Activated T-helper 9 cell treated with anti-CD3 and anti-CD28 coated beads, Interleukin-2, amount 50 U/mL, for 16 hours (primary cell): ENCODE results near the gene ZBTB32.

Experiments used
- DNase-seq: peaks from one replicate; pipeline ENCODE4 v3.0.0-alpha.2; 2020; ENCODE audit warnings: low read depth

The ZBTB32 gene

GRCh38 chr19:35695895-35696422, 8.4 kb upstream of the ZBTB32 start:
- DNase-seq: no peak

GRCh38 chr19:35696835-35697234, 7.5 kb upstream of the ZBTB32 start:
- DNase-seq: no peak

- peak; percentile 88 for DNase-seq
These were observed 1.9 kb upstream of the ZBTB32 start for GRCh38 chr19:35702223-35703012.

- DNase-seq: no peak
These were observed 1.0 kb upstream of the ZBTB32 start for GRCh38 chr19:35703343-35703742.

- DNase-seq: no peak
These were observed 4.0 kb downstream of the ZBTB32 start for GRCh38 chr19:35708391-35708790.

GRCh38 chr19:35710784-35711723, 6.7 kb downstream of the ZBTB32 start:
- DNase-seq: peak; percentile 41

GRCh38 chr19:35712567-35713505, 8.5 kb downstream of the ZBTB32 start:
- peak; percentile 42 for DNase-seq

GRCh38 chr19:35713506-35713850, 9.1 kb downstream of the ZBTB32 start:
- no peak for DNase-seq

- DNase-seq: no peak
These were observed 9.6 kb downstream of the ZBTB32 start for GRCh38 chr19:35713904-35714495.

- no peak for DNase-seq
These were observed 10.4 kb downstream of the ZBTB32 start for GRCh38 chr19:35714601-35715354.

- DNase-seq: no peak
These were observed 11.0 kb downstream of the ZBTB32 start for GRCh38 chr19:35715355-35715809.

- DNase-seq: no peak
These were observed 11.8 kb downstream of the ZBTB32 start for GRCh38 chr19:35715981-35716800.

- DNase-seq: peak; percentile 95
These were observed 12.7 kb downstream of the ZBTB32 start for GRCh38 chr19:35716801-35717664.

- DNase-seq: no peak
These were observed 13.4 kb downstream of the ZBTB32 start, which contains the start of gene KMT2B for GRCh38 chr19:35717665-35718344. Gene KMT2B (plus strand): TSS chr19:35718003. CDS start chr19:35718019, 16 bp downstream.

- DNase-seq: peak; percentile 43
These were observed 14.1 kb downstream of the ZBTB32 start for GRCh38 chr19:35718345-35719041.

- DNase-seq: no peak
These were observed 15.2 kb downstream of the ZBTB32 start for GRCh38 chr19:35719402-35720162.

- DNase-seq: no peak
These were observed 15.8 kb downstream of the ZBTB32 start for GRCh38 chr19:35720163-35720524.
